Measurements from ENCODE around the gene PDGFC.

Gene PDGFC

DNA sequence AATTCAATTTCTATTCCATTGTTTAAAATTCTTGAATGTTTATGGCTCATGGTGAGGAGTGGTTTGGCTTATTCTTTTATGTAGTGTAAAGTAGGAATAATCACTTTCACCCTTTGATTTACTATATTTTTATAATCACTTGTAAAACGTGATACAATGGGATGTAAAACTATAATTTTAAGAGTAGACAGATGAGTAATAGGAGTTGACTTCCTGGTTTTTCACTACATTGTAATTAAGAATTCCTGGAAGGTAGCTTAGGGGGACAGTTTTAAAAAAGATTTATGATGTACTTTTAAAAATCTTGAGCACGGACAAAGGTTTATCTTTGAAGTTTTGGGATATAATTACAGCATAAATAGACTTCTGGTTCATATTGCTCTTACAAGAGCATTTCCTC is 65.3 kb downstream of the PDGFC start:
- no peak for TF ChIP-seq CTCF (IDR thresholded peaks at IDR 0.05; ENCODE audit: control insufficient read depth, insufficient read depth, low read depth, low read length, missing control alignments)
- no peak for DNase-seq (ENCODE audit: low read depth)

GRCh38 chr4:156901871-156902270 is 69.7 kb downstream of the PDGFC start:
- H3K4me3 ChIP-seq (ENCODE audit: control insufficient read depth, low read depth, low read length): no peak overlapping the region
- TF ChIP-seq CTCF (IDR thresholded peaks at IDR 0.05; ENCODE audit: control insufficient read depth, insufficient read depth, low read depth, low read length, missing control alignments): no peak
- no peak for DNase-seq (ENCODE audit: low read depth)

More for the DNA sequence above, 65.3 kb downstream of the PDGFC start:
- H3K4me3 ChIP-seq (ENCODE audit: control insufficient read depth, low read depth, low read length): no peak overlapping the region

DNA sequence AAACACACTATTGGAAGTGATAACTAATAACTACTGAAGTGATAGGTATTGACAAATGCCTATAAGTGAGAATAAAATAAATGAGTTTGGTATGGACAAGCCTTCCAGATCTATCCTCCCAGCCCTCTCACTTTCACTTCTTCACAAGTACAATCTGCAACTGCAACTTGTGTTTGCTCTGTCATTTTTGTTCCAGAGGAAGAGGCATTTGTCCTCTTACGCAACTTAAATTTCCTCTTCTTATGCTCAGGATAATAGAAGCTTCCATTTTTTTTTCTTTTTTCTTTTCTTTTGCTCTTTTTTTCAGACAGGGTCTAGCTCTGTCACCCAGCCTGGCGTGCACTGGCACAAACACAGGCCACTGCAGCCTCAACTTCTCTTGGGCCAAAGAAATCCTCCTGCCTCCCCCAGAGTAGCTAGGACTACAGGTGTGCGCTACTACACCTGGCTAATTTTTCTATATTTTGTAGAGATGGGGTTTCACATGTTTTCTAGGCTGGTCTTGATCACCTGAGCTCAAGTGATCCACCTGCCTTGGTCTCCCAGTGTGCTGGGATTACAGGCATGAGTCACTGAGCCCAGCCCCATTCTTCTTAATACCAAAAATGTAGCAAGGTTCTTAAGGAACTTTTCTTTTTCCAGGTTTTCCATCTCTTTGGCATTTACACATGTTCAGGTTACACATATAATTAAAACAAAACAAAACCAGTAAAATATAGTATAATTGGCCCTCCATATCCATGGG is 73.1 kb downstream of the PDGFC start:
- no peak for DNase-seq (ENCODE audit: low read depth)
- no peak overlapping the region for H3K4me3 ChIP-seq (ENCODE audit: control insufficient read depth, low read depth, low read length)
- no peak for TF ChIP-seq CTCF (IDR thresholded peaks at IDR 0.05; ENCODE audit: control insufficient read depth, insufficient read depth, low read depth, low read length, missing control alignments)

DNA sequence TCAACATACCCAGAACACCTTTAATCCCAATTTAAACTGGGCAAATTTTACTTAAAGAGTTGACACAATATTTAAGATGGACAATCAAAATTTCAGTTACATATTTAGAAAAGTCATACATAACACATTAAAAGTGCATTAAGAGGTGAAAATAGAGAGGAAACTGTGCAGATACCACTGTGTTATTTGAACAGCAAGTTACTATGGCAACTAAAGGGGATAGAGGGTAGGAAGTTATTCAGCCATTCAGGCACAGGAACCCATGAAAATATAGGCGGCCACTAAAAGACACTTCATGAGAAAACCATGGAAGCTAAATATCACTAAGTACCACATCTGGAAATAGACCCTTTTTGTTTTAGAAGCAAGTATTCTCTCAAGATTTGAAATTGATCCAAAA is 75.1 kb downstream of the PDGFC start:
- TF ChIP-seq CTCF (IDR thresholded peaks at IDR 0.05; ENCODE audit: control insufficient read depth, insufficient read depth, low read depth, low read length, missing control alignments): no peak
- no peak overlapping the region for H3K4me3 ChIP-seq (ENCODE audit: control insufficient read depth, low read depth, low read length)
- DNase-seq (ENCODE audit: low read depth): no peak

DNA sequence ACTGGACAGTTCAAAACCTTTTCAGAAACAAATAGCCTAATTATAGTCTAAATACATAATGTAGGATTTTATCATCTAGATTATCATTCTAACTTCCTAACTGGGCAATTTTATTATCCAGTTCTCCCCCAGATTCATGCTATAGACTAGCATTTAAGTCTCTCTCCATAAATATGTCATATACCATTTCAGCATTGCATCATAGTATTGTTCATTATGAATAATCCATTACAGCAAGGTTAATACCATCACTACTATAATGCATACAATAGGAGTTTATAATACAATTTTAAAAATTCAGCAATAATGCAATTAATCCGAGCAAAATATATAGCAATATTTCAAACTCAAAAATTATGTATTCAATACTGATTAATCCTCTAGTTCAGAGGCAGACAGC is 77.4 kb downstream of the PDGFC start:
- no peak for TF ChIP-seq CTCF (IDR thresholded peaks at IDR 0.05; ENCODE audit: control insufficient read depth, insufficient read depth, low read depth, low read length, missing control alignments)
- DNase-seq (ENCODE audit: low read depth): no peak
- no peak overlapping the region for H3K4me3 ChIP-seq (ENCODE audit: control insufficient read depth, low read depth, low read length)

GRCh38 chr4:156892805-156893204 is 78.8 kb downstream of the PDGFC start:
- no peak for TF ChIP-seq CTCF (IDR thresholded peaks at IDR 0.05; ENCODE audit: control insufficient read depth, insufficient read depth, low read depth, low read length, missing control alignments)
- DNase-seq (ENCODE audit: low read depth): no peak
- no peak overlapping the region for H3K4me3 ChIP-seq (ENCODE audit: control insufficient read depth, low read depth, low read length)
